Spleen (tissue), 11 donors: ENCODE measurements around the gene ARID4B. TPM values are rescaled to one million over a fixed set of nuclear protein-coding genes. Genes with fewer than 3 reads are reported as not detected.

Experiments
- DNase-seq: peaks from one replicate; pipeline ENCODE4 v3.0.0-alpha.2; 2020
- H3K27ac ChIP-seq, 8 donors: fragments of 200-600 bp; sonication (generic) in 7 of 8; 1 replicate in 4 of 8; 2 replicates in 4 of 8; pipeline versions ENCODE4 v1.5.0 to v1.8.0; 2016 to 2021; ENCODE audit warnings: inconsistent platforms in 4 of 8, mild to moderate bottlenecking in 4 of 8, moderate library complexity in 1 of 8
- H3K27me3 ChIP-seq, 7 donors: fragments of 200-600 bp; sonication (generic) in 6 of 7; replicated peaks in 1 of 7; 1 replicate in 4 of 7; 2 replicates in 3 of 7; pipeline versions ENCODE4 v1.5.0 to v1.8.0; 2016 to 2021; ENCODE audit warnings: inconsistent platforms in 3 of 7, mild to moderate bottlenecking in 1 of 7
- H3K36me3 ChIP-seq, 6 donors: fragments of 200-600 bp; sonication (generic) in 5 of 6; 1 replicate in 4 of 6; 2 replicates in 2 of 6; pipeline versions ENCODE4 v1.5.0 to v1.8.0; 2016 to 2021; ENCODE audit warnings: inconsistent platforms in 2 of 6
- H3K4me1 ChIP-seq, 6 donors: fragments of 200-600 bp; sonication (generic) in 5 of 6; 1 replicate in 3 of 6; 2 replicates in 3 of 6; pipeline versions ENCODE4 v1.5.0 to v1.8.0; 2016 to 2021; ENCODE audit warnings: inconsistent platforms in 3 of 6
- H3K4me3 ChIP-seq, 8 donors: fragments of 200-600 bp; sonication (generic) in 7 of 8; 1 replicate in 4 of 8; 2 replicates in 4 of 8; pipeline versions ENCODE4 v1.5.0 to v1.8.0; 2016 to 2021; ENCODE audit warnings: inconsistent platforms in 4 of 8, mild to moderate bottlenecking in 4 of 8, moderate library complexity in 2 of 8
- H3K9me3 ChIP-seq, 8 donors: fragments of 200-600 bp; sonication (generic) in 7 of 8; 1 replicate in 4 of 8; 2 replicates in 4 of 8; pipeline versions ENCODE4 v1.5.0 to v1.8.0; 2016 to 2021; ENCODE audit warnings: inconsistent platforms in 4 of 8
- CTCF ChIP-seq, 11 experiments: fragments of 200-600 bp in 7 of 11; fragments of 450-650 bp in 4 of 11; sonication (generic) in 4 of 11; IDR thresholded peaks in 8 of 11; conservative IDR thresholded peaks in 3 of 11; 1 replicate in 7 of 11; 2 replicates in 4 of 11; pipeline versions ENCODE4 v1.4.0 to v1.8.0; 2016 to 2021; ENCODE audit warnings: antibody characterized with exemption in 11 of 11, inconsistent platforms in 4 of 11, mild to moderate bottlenecking in 1 of 11
- POLR2A ChIP-seq, 3 donors: fragments of 450-650 bp; IDR thresholded peaks; one replicate each; pipeline ENCODE4 v1.5.1; 2017; ENCODE audit warnings: antibody characterized with exemption in 3 of 3, mild to moderate bottlenecking in 1 of 3
- POLR2AphosphoS5 ChIP-seq, 3 donors: sonication (generic); formaldehyde crosslinking; IDR thresholded peaks; one replicate each; pipeline ENCODE4 v1.5.1; 2017; ENCODE audit warnings: antibody characterized with exemption in 3 of 3
- WGBS, 5 donors: extraction: QIAGEN DNeasy Blood & Tissue Kit in 3 of 5; methylation state at CpG; one replicate each; pipeline versions ENCODE4 v1.1.5 to v1.1.7; 2013 to 2018; 5-methylcytosine and 5-hydroxymethylcytosine counted together
- intact Hi-C: fragments of 100-400 bp; cut with DNase I; formaldehyde crosslinking; loops from one replicate; pipeline ENCODE4 v1.15.0; 2023; ENCODE audit warnings: low total_unique reads
- polyA plus RNA-seq, 3 donors: library from polyadenylated mRNA; stranded (reverse); fragments of 200-250 nt; gene quantifications; one replicate each; pipeline ENCODE4 v1.2.1, GENCODE V29; 2013
- total RNA-seq, 7 donors: library from RNA; depleted of rRNA in 3 of 7; stranded (reverse); fragments of >200 nt in 3 of 7; fragmentation: NEBNext Ultra II Directional in 4 of 7; extraction: Animal tissue kit (Norgen Biotek cat#: 25700) in 4 of 7; gene quantifications; one replicate each; pipeline versions ENCODE4 v1.1.0 to v1.2.1, GENCODE V29; 2016 to 2021
- donor health status: healthy with polysubstance abuse.
- donor health status: DM: no; HTN: no; CAD: no; lungs with moderate emphysema.
- donor health status: DM: no; HTN: no; CAD: no.
- donor health status: Bipolar disorder and iron deficiency.
- donor health status: healthy.
- donor health status: DM: no; HTN: no; CAD: no.
- donor health status: DM: yes; HTN: yes; CAD: no.

Gene ARID4B
- total and polyA plus RNA-seq, 10 donors = 13.2 to 82.0 (median 65.6) TPM

GRCh38 chr1:235342471-235342870 lies 14.5 kb upstream of the ARID4B start:
- no peak for DNase-seq
- no peak overlapping the region for H3K27ac ChIP-seq
- TF ChIP-seq POLR2A (IDR thresholded peaks at IDR 0.05) (no peak), CTCF (IDR thresholded peaks at IDR 0.05 in 8 of 11, conservative IDR thresholded peaks at IDR 0.05 in 3 of 11) (no peak), POLR2AphosphoS5 (IDR thresholded peaks at IDR 0.05) (no peak)
- H3K4me1 ChIP-seq = peaks cover 0 to 5% (median 2%) of the 10 kb centered on the region in 6 donors
- WGBS, 5 donors = 86 to 97% (median 93%) methylated on average over 3 of the region's 3 CpGs
- intact Hi-C loops = no loop called here
- no peaks in the 10 kb centered on the region for H3K27me3 ChIP-seq
- no peak overlapping the region for H3K4me3 ChIP-seq
- H3K9me3 ChIP-seq = no peaks in the 10 kb centered on the region
- peaks cover 0 to 91% (median 40%) of the 10 kb centered on the region in 6 donors for H3K36me3 ChIP-seq

- DNase-seq = no peak
- Histone ChIP-seq H3K27ac (no peak overlapping the region), H3K36me3 (peaks cover 0 to 95% (median 40%) of the 10 kb centered on the region in 6 donors), H3K4me1 (peaks cover 2 to 10% (median 6%) of the 10 kb centered on the region in 6 donors), H3K4me3 (no peak overlapping the region), H3K9me3 (no peaks in the 10 kb centered on the region), H3K27me3 (no peaks in the 10 kb centered on the region)
- TF ChIP-seq CTCF (IDR thresholded peaks at IDR 0.05 in 8 of 11, conservative IDR thresholded peaks at IDR 0.05 in 3 of 11) (no peak), POLR2A (IDR thresholded peaks at IDR 0.05) (no peak), POLR2AphosphoS5 (IDR thresholded peaks at IDR 0.05) (no peak)
- intact Hi-C loops = no loop called here
- WGBS, 5 donors = 78 to 83% (median 78%) methylated on average over 6 of the region's 6 CpGs
These were observed 14.1 kb upstream of the ARID4B start for GRCh38 chr1:235342039-235342438.

- Histone ChIP-seq H3K36me3 (peaks cover 0 to 97% (median 42%) of the 10 kb centered on the region in 6 donors), H3K4me1 (peaks cover 10 to 17% (median 13%) of the 10 kb centered on the region in 6 donors), H3K27me3 (no peaks in the 10 kb centered on the region), H3K4me3 (no peak overlapping the region), H3K9me3 (no peaks in the 10 kb centered on the region), H3K27ac (no peak overlapping the region)
- intact Hi-C loops = no loop called here
- TF ChIP-seq POLR2A (IDR thresholded peaks at IDR 0.05) (no peak), CTCF (IDR thresholded peaks at IDR 0.05 in 8 of 11, conservative IDR thresholded peaks at IDR 0.05 in 3 of 11) (no peak), POLR2AphosphoS5 (IDR thresholded peaks at IDR 0.05) (no peak)
- no peak for DNase-seq
- 82 to 96% (median 85%) methylated on average over 1 of the region's 1 CpG for WGBS, 5 donors
These were observed 13.4 kb upstream of the ARID4B start for GRCh38 chr1:235341334-235341733.

GRCh38 chr1:235339746-235340145 lies 11.8 kb upstream of the ARID4B start:
- H3K9me3 ChIP-seq = no peaks in the 10 kb centered on the region
- peaks cover 0 to 95% (median 43%) of the 10 kb centered on the region in 6 donors for H3K36me3 ChIP-seq
- WGBS, 5 donors = 84 to 87% (median 85%) methylated on average over 8 of the region's 8 CpGs
- TF ChIP-seq POLR2AphosphoS5 (IDR thresholded peaks at IDR 0.05) (peak in 1 of 3 donors; percentile 2), CTCF (IDR thresholded peaks at IDR 0.05 in 8 of 11, conservative IDR thresholded peaks at IDR 0.05 in 3 of 11) (no peak)
- no peak overlapping the region for H3K4me3 ChIP-seq
- H3K4me1 ChIP-seq = peaks cover 12 to 27% (median 17%) of the 10 kb centered on the region in 6 donors
- H3K27ac ChIP-seq = no peak overlapping the region
- no peak for DNase-seq
- intact Hi-C loops = no loop called here
- H3K27me3 ChIP-seq = no peaks in the 10 kb centered on the region
